Esophagus muscularis mucosa (tissue), 4 donors: ENCODE results near the gene C17orf107.
"Not testable (repeated sequence)": the region's sequence is repeated elsewhere in the genome, so short reads cannot be mapped to it uniquely, and the experiment has no call there.

ENCODE experiments used
- EP300 ChIP-seq: sonication (generic); formaldehyde crosslinking; IDR thresholded peaks from one replicate; pipeline ENCODE4 v1.6.1; 2017; ENCODE audit warnings: antibody characterized with exemption
- POLR2A ChIP-seq: fragments of 450-650 bp; IDR thresholded peaks from one replicate; pipeline ENCODE4 v1.6.1; 2017; ENCODE audit warnings: antibody characterized with exemption, moderate library complexity, mild to moderate bottlenecking, low read depth
- POLR2AphosphoS5 ChIP-seq, 2 donors: sonication (generic); formaldehyde crosslinking; IDR thresholded peaks; one replicate each; pipeline ENCODE4 v1.6.1; 2017; ENCODE audit warnings: antibody characterized with exemption in 2 of 2
- TF ChIP-seq, protein P1 (sequence below), 3 experiments: fragments of 200-600 bp in 2 of 3; fragments of 450-650 bp in 1 of 3; sonication (generic) in 2 of 3; IDR thresholded peaks; one replicate each; pipeline ENCODE4 v1.5.1; 2017 to 2019; ENCODE audit warnings: antibody characterized with exemption in 3 of 3, mild to moderate bottlenecking in 2 of 3, moderate library complexity in 1 of 3

DNA sequence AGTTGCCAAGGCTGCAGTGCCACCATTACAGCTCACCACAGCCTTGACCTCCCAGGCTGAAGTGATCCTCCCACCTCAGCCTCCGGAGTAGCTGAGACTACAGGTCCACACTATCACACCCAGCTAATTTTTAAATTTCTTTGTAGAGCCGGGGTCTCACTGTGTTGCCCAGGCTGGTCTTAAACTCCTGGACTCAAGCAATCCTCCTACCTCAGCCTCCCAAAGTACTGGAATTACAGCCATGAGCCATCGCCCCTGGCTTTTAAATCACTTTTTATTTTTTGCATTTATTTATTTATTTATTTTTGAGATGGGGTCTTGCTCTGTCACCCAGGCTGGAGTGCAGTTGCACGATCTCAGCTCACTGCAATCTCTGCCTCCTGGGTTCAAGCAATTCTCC is 15.2 kb downstream of the C17orf107 start:
- TF ChIP-seq, protein P1, sequence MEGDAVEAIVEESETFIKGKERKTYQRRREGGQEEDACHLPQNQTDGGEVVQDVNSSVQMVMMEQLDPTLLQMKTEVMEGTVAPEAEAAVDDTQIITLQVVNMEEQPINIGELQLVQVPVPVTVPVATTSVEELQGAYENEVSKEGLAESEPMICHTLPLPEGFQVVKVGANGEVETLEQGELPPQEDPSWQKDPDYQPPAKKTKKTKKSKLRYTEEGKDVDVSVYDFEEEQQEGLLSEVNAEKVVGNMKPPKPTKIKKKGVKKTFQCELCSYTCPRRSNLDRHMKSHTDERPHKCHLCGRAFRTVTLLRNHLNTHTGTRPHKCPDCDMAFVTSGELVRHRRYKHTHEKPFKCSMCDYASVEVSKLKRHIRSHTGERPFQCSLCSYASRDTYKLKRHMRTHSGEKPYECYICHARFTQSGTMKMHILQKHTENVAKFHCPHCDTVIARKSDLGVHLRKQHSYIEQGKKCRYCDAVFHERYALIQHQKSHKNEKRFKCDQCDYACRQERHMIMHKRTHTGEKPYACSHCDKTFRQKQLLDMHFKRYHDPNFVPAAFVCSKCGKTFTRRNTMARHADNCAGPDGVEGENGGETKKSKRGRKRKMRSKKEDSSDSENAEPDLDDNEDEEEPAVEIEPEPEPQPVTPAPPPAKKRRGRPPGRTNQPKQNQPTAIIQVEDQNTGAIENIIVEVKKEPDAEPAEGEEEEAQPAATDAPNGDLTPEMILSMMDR (IDR thresholded peaks at IDR 0.05) = not testable (repeated sequence)
- TF ChIP-seq POLR2AphosphoS5 (IDR thresholded peaks at IDR 0.05); POLR2A; EP300: not testable (repeated sequence)
